ENCODE data around the gene ENG. TPM values are rescaled to one million over a fixed set of nuclear protein-coding genes. Genes with fewer than 3 reads are reported as not detected.

ENG gene
- total and polyA plus RNA-seq, 4 donors, result 41.1 to 317 (median 131) TPM

DNA sequence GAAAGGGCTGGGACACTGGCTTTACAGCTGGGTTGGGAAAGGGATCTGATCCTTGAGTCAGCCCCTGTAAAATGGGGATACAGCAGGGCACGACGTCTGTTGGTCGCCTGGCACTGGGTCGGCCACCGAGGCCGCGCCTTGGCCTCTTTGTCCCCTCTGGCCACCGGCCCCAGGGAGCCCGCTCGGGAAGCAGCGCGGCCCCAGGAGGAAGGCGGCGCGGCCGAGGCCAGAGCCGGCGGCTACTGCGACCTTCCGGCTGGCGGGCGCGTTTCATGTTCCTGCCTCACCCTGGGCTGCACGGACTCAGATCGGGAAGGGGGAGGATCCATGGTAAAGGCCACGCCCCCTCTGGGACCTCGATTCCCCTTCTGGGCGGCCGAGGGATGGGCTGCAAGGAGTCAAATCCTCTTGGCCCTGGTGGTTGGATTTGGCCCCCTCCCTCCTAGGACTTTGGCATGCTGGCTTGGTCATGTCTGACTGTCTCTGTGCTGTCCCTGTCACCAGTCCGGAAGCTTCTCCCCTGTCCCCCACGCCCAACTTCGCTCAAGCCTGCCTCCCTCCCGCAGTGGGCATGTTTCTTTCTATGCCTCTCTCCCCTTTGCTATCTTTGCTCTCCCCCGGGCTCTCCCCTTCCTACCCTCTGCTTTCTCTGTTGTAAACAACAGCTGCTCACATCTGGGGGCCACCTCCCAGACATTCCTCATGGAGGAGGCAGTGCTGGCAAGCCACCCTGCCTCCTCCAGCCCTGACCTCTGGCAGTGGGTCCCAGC, 26.0 kb downstream of the ENG start:
- WGBS, 2 donors, result 20 to 43% methylated on average over 34 of the region's 34 CpGs
- Histone ChIP-seq H3K4me1 (ENCODE audit: control insufficient read depth in 5 of 5, insufficient read depth in 5 of 5, low read length in 5 of 5) (peaks cover 0 to 40% (median 12%) of the 10 kb centered on the region in 5 donors), H3K9me3 (ENCODE audit: control insufficient read depth in 4 of 4, insufficient read depth in 3 of 4, low read length in 3 of 4) (no peaks in the 10 kb centered on the region), H3K36me3 (ENCODE audit: control insufficient read depth in 4 of 4, insufficient read depth in 4 of 4, low read length in 4 of 4) (peaks cover 0 to 32% (median 8%) of the 10 kb centered on the region in 4 donors), H3K27me3 (ENCODE audit: control insufficient read depth in 3 of 3, insufficient read depth in 3 of 3, low read length in 2 of 3) (no peaks in the 10 kb centered on the region), H3K27ac (ENCODE audit: low read depth in 1 of 2, low read length in 1 of 2) (peak overlapping the region; percentile 49 to 90), H3K9ac (ENCODE audit: insufficient read depth in 1 of 2, low read length in 2 of 2) (peak overlapping the region in 1 of 2 donors; percentile 54), H3K4me3 (no peak overlapping the region)
- ATAC-seq (ENCODE audit: insufficient read depth, low FRiP score) (peak; percentile 78), DNase-seq (peak; percentile 94 to 96 (median 95))
- no peak for TF ChIP-seq CTCF (IDR thresholded peaks at IDR 0.05; ENCODE audit: control extremely low read depth, extremely low read depth)

DNA sequence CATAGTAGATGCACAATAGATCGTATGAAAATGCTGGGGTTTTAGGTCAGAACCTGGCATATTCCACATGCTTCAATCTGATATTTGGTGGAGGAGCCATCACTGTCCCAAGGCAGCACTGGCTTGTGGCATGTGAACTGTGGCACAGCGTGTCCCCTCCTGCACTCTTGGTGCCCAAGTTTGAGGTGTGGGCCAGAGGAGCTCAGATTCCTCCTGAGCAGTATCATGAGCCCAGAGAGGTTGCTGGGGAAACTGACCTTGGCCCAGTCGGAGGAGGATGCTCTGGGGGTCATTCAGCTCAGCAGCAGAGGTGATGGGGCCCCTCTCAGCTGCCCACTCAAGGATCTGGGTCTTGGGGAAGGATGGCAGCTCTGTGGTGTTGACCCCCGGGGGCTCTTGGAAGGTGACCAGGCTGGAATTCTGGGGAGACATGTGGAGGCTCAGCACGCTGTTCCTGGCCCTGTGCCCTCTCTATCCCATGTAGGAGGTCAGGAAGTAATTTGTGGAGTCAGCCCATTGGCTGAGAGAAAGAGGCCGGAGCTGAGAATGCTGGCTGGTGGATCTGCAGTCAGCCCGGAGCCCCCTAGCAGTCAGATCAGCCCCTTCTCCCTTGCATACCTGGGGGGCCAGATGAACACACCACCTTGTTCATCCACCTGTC, 28.1 kb downstream of the ENG start:
- Histone ChIP-seq H3K9me3 (ENCODE audit: control insufficient read depth in 4 of 4, insufficient read depth in 3 of 4, low read length in 3 of 4) (no peaks in the 10 kb centered on the region), H3K4me1 (ENCODE audit: control insufficient read depth in 5 of 5, insufficient read depth in 5 of 5, low read length in 5 of 5) (peaks cover 0 to 40% (median 11%) of the 10 kb centered on the region in 5 donors), H3K9ac (ENCODE audit: insufficient read depth in 1 of 2, low read length in 2 of 2) (no peak overlapping the region), H3K4me3 (no peak overlapping the region), H3K27me3 (ENCODE audit: control insufficient read depth in 3 of 3, insufficient read depth in 3 of 3, low read length in 2 of 3) (no peaks in the 10 kb centered on the region), H3K27ac (ENCODE audit: low read depth in 1 of 2, low read length in 1 of 2) (peak overlapping the region in 1 of 2 donors; percentile 48), H3K36me3 (ENCODE audit: control insufficient read depth in 4 of 4, insufficient read depth in 4 of 4, low read length in 4 of 4) (peaks cover 0 to 32% (median 8%) of the 10 kb centered on the region in 4 donors)
- no peak for TF ChIP-seq CTCF (IDR thresholded peaks at IDR 0.05; ENCODE audit: control extremely low read depth, extremely low read depth)
- DNase-seq (peak; percentile 52 to 74 (median 58)), ATAC-seq (ENCODE audit: insufficient read depth, low FRiP score) (no peak)
- 66 to 77% methylated on average over 7 of the region's 7 CpGs for WGBS, 2 donors

GRCh38 chr9:127825319-127826051, 29.0 kb downstream of the ENG start:
- Histone ChIP-seq H3K4me1 (ENCODE audit: control insufficient read depth in 5 of 5, insufficient read depth in 5 of 5, low read length in 5 of 5) (peaks cover 0 to 40% (median 11%) of the 10 kb centered on the region in 5 donors), H3K27me3 (ENCODE audit: control insufficient read depth in 3 of 3, insufficient read depth in 3 of 3, low read length in 2 of 3) (no peaks in the 10 kb centered on the region), H3K4me3 (no peak overlapping the region), H3K9me3 (ENCODE audit: control insufficient read depth in 4 of 4, insufficient read depth in 3 of 4, low read length in 3 of 4) (no peaks in the 10 kb centered on the region), H3K9ac (ENCODE audit: insufficient read depth in 1 of 2, low read length in 2 of 2) (no peak overlapping the region), H3K36me3 (ENCODE audit: control insufficient read depth in 4 of 4, insufficient read depth in 4 of 4, low read length in 4 of 4) (peaks cover 0 to 36% (median 9%) of the 10 kb centered on the region in 4 donors), H3K27ac (ENCODE audit: low read depth in 1 of 2, low read length in 1 of 2) (peak overlapping the region in 1 of 2 donors; percentile 15)
- no peak for TF ChIP-seq CTCF (IDR thresholded peaks at IDR 0.05; ENCODE audit: control extremely low read depth, extremely low read depth)
- WGBS, 2 donors, result 58 to 69% methylated on average over 39 to 42 of the region's 42 CpGs
- ATAC-seq (ENCODE audit: insufficient read depth, low FRiP score), result no peak
- peak; percentile 21 to 64 (median 42) for DNase-seq

Data from lung (tissue), 12 donors.